ENCODE data around the gene AMOTL1. TPM values are rescaled to one million over a fixed set of nuclear protein-coding genes. Genes with fewer than 3 reads are reported as not detected.
"Not testable (repeated sequence)": the region's sequence is repeated elsewhere in the genome, so short reads cannot be mapped to it uniquely, and the experiment has no call there.

Gene AMOTL1
- polyA plus RNA-seq, 1 of the 3 experiments (the other 2 are of a cell fraction), result 10.7 TPM

GRCh38 chr11:94851864-94852636 is 83.9 kb downstream of the AMOTL1 start:
- H3K27me3 ChIP-seq (ENCODE audit: insufficient read depth), result no peaks in the 10 kb centered on the region
- H3K9me2 ChIP-seq, result no peaks in the 10 kb centered on the region
- no peaks in the 10 kb centered on the region for H3K79me2 ChIP-seq (ENCODE audit: insufficient read depth)
- H3K4me1 ChIP-seq (ENCODE audit: control insufficient read depth in 1 of 2, insufficient read depth in 2 of 2, low read depth in 1 of 2, low read length in 1 of 2), result peaks cover 5 to 7% of the 10 kb centered on the region in 2 experiments; a peak in 2 of 4 replicates
- H3K4me2 ChIP-seq, result no peak overlapping the region
- no peaks in the 10 kb centered on the region for H3F3A ChIP-seq (replicated peaks; ENCODE audit: insufficient read depth)
- H4K20me1 ChIP-seq (ENCODE audit: insufficient read depth), result no peaks in the 10 kb centered on the region
- ChIA-PET CTCF (interaction anchor here (1.3 to 1.5 kb wide), 2 partner anchors 8 to 14 kb away, joined by 3 to 4 read pairs; no protein-coding TSS in a partner anchor), POLR2A (no interaction called here)
- no peak overlapping the region for H3K4me3 ChIP-seq (ENCODE audit: low read depth in 2 of 2, low read length in 1 of 2)
- H3K27ac ChIP-seq (ENCODE audit: low read depth in 2 of 2, low read length in 1 of 2), result no peak overlapping the region
- peaks cover 37 to 61% of the 10 kb centered on the region in 2 experiments for H3K36me3 ChIP-seq (replicated peaks in 1 of 2; ENCODE audit: control insufficient read depth in 1 of 2, insufficient read depth in 2 of 2, low read length in 1 of 2)
- H3K9ac ChIP-seq, result no peak overlapping the region
- 95% methylated on average over 3 of the region's 3 CpGs for WGBS (ENCODE audit: low lambda C conversion rate)
- no peaks in the 10 kb centered on the region for H3K9me3 ChIP-seq
- DNase-seq, result no peak
- no peak overlapping the region for H2AFZ ChIP-seq (ENCODE audit: low read depth)
- TF ChIP-seq EZH2phosphoT487 (IDR thresholded peaks at IDR 0.05; ENCODE audit: borderline replicate concordance, low read depth) (no peak), IRF3 (IDR thresholded peaks at IDR 0.05; ENCODE audit: low read depth, low read length) (no peak), SMC3 (IDR thresholded peaks at IDR 0.05; ENCODE audit: low read depth, low read length) (no peak), ZBTB33 (IDR thresholded peaks at IDR 0.05; ENCODE audit: borderline replicate concordance, low read depth) (no peak), JUND (IDR thresholded peaks at IDR 0.05) (no peak), USF2 (IDR thresholded peaks at IDR 0.05; ENCODE audit: borderline replicate concordance, low read depth, low read length) (no peak), RCOR1 (IDR thresholded peaks at IDR 0.05; ENCODE audit: low read length) (no peak), RAD21 (IDR thresholded peaks at IDR 0.05; ENCODE audit: low read length) (no peak), PBX3 (IDR thresholded peaks at IDR 0.05) (no peak), TCF12 (IDR thresholded peaks at IDR 0.05) (no peak), TAF1 (IDR thresholded peaks at IDR 0.05; ENCODE audit: borderline replicate concordance, low read depth, low read length) (no peak), CHD2 (IDR thresholded peaks at IDR 0.05; ENCODE audit: low read length, partially characterized antibody) (no peak), NFIC (IDR thresholded peaks at IDR 0.05; ENCODE audit: borderline replicate concordance) (no peak), FOXJ3 (CRISPR knock-in tag; IDR thresholded peaks at IDR 0.05) (no peak), USF1 (IDR thresholded peaks at IDR 0.05; ENCODE audit: borderline replicate concordance, low read depth) (no peak), FOSL2 (IDR thresholded peaks at IDR 0.05; ENCODE audit: borderline replicate concordance, low read depth) (no peak)

GRCh38 chr11:94853288-94853687 is 85.1 kb downstream of the AMOTL1 start:
- H3K9me3 ChIP-seq; H3K27me3 ChIP-seq (ENCODE audit: insufficient read depth); POLR2A ChIA-PET; H4K20me1 ChIP-seq (ENCODE audit: insufficient read depth); H3F3A ChIP-seq (replicated peaks; ENCODE audit: insufficient read depth); H3K79me2 ChIP-seq (ENCODE audit: insufficient read depth); H2AFZ ChIP-seq (ENCODE audit: low read depth); H3K4me3 ChIP-seq (ENCODE audit: low read depth in 2 of 2, low read length in 1 of 2); H3K4me1 ChIP-seq (ENCODE audit: control insufficient read depth in 1 of 2, insufficient read depth in 2 of 2, low read depth in 1 of 2, low read length in 1 of 2); DNase-seq; H3K27ac ChIP-seq (ENCODE audit: low read depth in 2 of 2, low read length in 1 of 2); H3K9me2 ChIP-seq; H3K4me2 ChIP-seq; H3K9ac ChIP-seq: not testable (repeated sequence)
- 95% methylated on average over 4 of the region's 4 CpGs for WGBS (ENCODE audit: low lambda C conversion rate)
- CTCF ChIA-PET, result interaction anchor here (1.2 to 2.3 kb wide), 3 partner anchors 10 to 230 kb away, joined by 3 to 7 read pairs (median 5); no protein-coding TSS in a partner anchor
- peaks cover 47 to 70% of the 10 kb centered on the region in 2 experiments for H3K36me3 ChIP-seq (replicated peaks in 1 of 2; ENCODE audit: control insufficient read depth in 1 of 2, insufficient read depth in 2 of 2, low read length in 1 of 2)
